HL-60 (cell line): Measurements from ENCODE around the gene C11orf91.

Experiments
- DNase-seq, 2 experiments: peaks; one replicate each; pipeline ENCODE4 v3.0.0-alpha.2; 2010 to 2020; ENCODE audit warnings: low read depth in 1 of 2, low spot score in 1 of 2
- H3K27ac ChIP-seq: fragments of 250-450 bp; sonication (Bioruptor Pico); replicated peaks from 2 replicates; pipeline ENCODE4 v1.5.1; 2020; ENCODE audit warnings: mild to moderate bottlenecking, moderate library complexity
- H3K27me3 ChIP-seq: fragments of 250-450 bp; sonication (Bioruptor Pico); 2 replicates; pipeline ENCODE4 v1.5.1; 2021; ENCODE audit warnings: mild to moderate bottlenecking, moderate library complexity; ENCODE audit not compliant: insufficient read depth, poor library complexity, severe bottlenecking
- H3K4me3 ChIP-seq: replicated peaks from 2 replicates; pipeline ENCODE4 v1.5.1; 2011; ENCODE audit warnings: mild to moderate bottlenecking, control low read depth, low read length; ENCODE audit not compliant: insufficient read depth
- CTCF ChIP-seq: IDR thresholded peaks from one replicate; pipeline ENCODE4 v1.5.1; 2011; ENCODE audit warnings: low read length, control low read depth, inconsistent platforms; ENCODE audit not compliant: insufficient read depth
- GABPA ChIP-seq: IDR thresholded peaks from 2 replicates; pipeline ENCODE4 v1.6.1; 2012; ENCODE audit warnings: low read depth
- POLR2AphosphoS5 ChIP-seq: IDR thresholded peaks from 2 replicates; pipeline ENCODE4 v1.6.1; 2012; ENCODE audit warnings: low read depth
- REST ChIP-seq: IDR thresholded peaks from 2 replicates; pipeline ENCODE4 v1.6.1; 2012; ENCODE audit warnings: low read depth; ENCODE audit not compliant: insufficient replicate concordance
- SPI1 ChIP-seq: IDR thresholded peaks from 2 replicates; pipeline ENCODE4 v1.6.1; 2012; ENCODE audit warnings: low read depth, mild to moderate bottlenecking, borderline replicate concordance

Gene C11orf91

DNA sequence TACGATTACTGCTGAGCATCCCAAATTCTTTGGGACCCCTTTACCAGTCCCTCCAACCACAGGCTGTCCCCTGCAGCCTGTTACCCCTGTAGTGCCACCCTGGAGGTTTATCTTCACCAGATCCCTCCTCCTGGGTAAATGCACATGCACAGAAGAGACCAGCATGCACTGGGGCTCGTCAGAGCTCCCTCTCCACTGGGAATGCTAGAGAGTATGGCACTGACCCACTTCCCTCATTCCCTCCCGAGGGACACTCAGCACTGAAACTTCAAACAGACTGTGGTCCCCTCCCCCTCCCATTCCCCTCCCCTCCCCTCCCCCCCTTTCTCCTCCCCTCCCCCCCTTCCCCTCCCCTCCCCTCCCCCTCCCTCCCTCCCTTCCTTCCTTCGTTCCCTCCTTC lies 49.1 kb downstream of the C11orf91 start:
- no peak for DNase-seq
- TF ChIP-seq GABPA (no peak), SPI1 (no peak), CTCF (no peak), REST (no peak), POLR2AphosphoS5 (no peak)
- no peaks in the 10 kb centered on the region for H3K27me3 ChIP-seq
- no peak overlapping the region for H3K27ac ChIP-seq
- no peak overlapping the region for H3K4me3 ChIP-seq

DNA sequence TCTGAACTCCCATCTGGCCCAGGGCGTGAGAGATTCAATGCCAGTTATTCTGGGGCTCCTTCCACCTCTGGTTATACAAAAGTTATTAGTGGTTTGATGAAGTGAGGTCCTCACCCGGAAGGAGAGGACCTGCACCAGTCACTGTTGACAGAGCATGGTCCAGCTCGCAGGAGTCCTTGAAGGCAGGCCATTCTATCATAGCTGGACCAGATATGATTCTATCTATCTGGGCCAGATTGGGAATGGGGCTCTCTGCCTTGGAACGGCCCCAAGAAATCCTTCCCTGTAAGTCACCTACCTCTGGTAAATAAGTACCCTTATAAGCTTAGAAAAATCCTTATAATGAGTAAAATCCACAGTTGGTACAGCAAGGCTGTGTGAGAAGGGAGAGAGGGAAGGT lies 50.7 kb downstream of the C11orf91 start:
- H3K27ac ChIP-seq = no peak overlapping the region
- no peak for DNase-seq
- no peak overlapping the region for H3K4me3 ChIP-seq
- H3K27me3 ChIP-seq = no peaks in the 10 kb centered on the region
- TF ChIP-seq SPI1 (no peak), REST (no peak), CTCF (no peak), GABPA (no peak), POLR2AphosphoS5 (no peak)
